Measurements from ENCODE around the gene ADAM23. TPM values are rescaled to one million over a fixed set of nuclear protein-coding genes. Genes with fewer than 3 reads are reported as not detected.

ADAM23 gene
- total RNA-seq, 2 donors from 2014 or later, result 0.52 to 0.93 TPM

- no peak for DNase-seq
- intact Hi-C loops (cut with DNase I), result no loop called here
- Histone ChIP-seq H3K36me3 (no peaks in the 10 kb centered on the region), H3K27me3 (no peaks in the 10 kb centered on the region), H3K4me1 (no peaks in the 10 kb centered on the region), H3K27ac (no peak overlapping the region), H3K9ac (ENCODE audit: low read depth in 2 of 2, low read length in 2 of 2) (no peak overlapping the region), H3K9me3 (no peaks in the 10 kb centered on the region), H3K4me3 (no peak overlapping the region)
- no peak for TF ChIP-seq CTCF (IDR thresholded peaks at IDR 0.05)
Measured at GRCh38 chr2:206502729-206503128, 59.4 kb downstream of the ADAM23 start.

- DNase-seq, result no peak
- H3K9ac ChIP-seq (ENCODE audit: low read depth in 2 of 2, low read length in 2 of 2), result no peak overlapping the region
- H3K4me1 ChIP-seq, result no peaks in the 10 kb centered on the region
- no peaks in the 10 kb centered on the region for H3K36me3 ChIP-seq
- no peak overlapping the region for H3K4me3 ChIP-seq
- no peaks in the 10 kb centered on the region for H3K9me3 ChIP-seq
- no peak overlapping the region for H3K27ac ChIP-seq
- intact Hi-C loops (cut with DNase I), result no loop called here
- H3K27me3 ChIP-seq, result no peaks in the 10 kb centered on the region
- no peak for TF ChIP-seq CTCF (IDR thresholded peaks at IDR 0.05)
Measured at GRCh38 chr2:206511283-206511682, 68.0 kb downstream of the ADAM23 start.

- H3K9me3 ChIP-seq, result no peaks in the 10 kb centered on the region
- H3K27ac ChIP-seq, result no peak overlapping the region
- no peak overlapping the region for H3K9ac ChIP-seq (ENCODE audit: low read depth in 2 of 2, low read length in 2 of 2)
- no peak overlapping the region for H3K4me3 ChIP-seq
- intact Hi-C loops (cut with DNase I), result no loop called here
- no peak for TF ChIP-seq CTCF (IDR thresholded peaks at IDR 0.05)
- DNase-seq, result no peak
- no peaks in the 10 kb centered on the region for H3K36me3 ChIP-seq
- H3K27me3 ChIP-seq, result no peaks in the 10 kb centered on the region
- H3K4me1 ChIP-seq, result no peaks in the 10 kb centered on the region
Measured at GRCh38 chr2:206512999-206513398, 69.7 kb downstream of the ADAM23 start.

DNA sequence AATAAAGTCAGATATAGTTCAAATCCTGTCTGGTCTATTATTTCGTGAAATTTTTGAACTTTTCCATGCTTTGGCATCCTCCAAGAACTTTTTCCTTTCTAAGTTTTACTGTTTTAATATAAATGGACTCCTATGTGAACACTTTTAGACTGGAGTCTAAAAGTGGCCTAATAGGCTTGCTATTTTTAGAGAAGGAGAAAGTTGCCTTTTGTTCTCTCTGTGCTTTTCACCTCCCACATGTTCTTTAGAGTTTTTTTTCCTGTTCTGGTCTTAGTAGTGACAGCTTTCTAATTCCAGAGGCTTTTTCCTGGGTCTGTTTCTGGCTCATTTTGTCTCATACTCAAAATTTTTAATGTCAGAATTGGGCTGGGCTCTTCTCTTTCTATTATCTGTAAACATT, 72.2 kb downstream of the ADAM23 start:
- Histone ChIP-seq H3K4me1 (no peaks in the 10 kb centered on the region), H3K9me3 (no peaks in the 10 kb centered on the region), H3K27ac (no peak overlapping the region), H3K4me3 (no peak overlapping the region), H3K9ac (ENCODE audit: low read depth in 2 of 2, low read length in 2 of 2) (no peak overlapping the region), H3K36me3 (no peaks in the 10 kb centered on the region), H3K27me3 (no peaks in the 10 kb centered on the region)
- intact Hi-C loops (cut with DNase I), result no loop called here
- no peak for DNase-seq
- TF ChIP-seq CTCF (IDR thresholded peaks at IDR 0.05), result no peak

- no peaks in the 10 kb centered on the region for H3K9me3 ChIP-seq
- H3K27me3 ChIP-seq, result no peaks in the 10 kb centered on the region
- H3K9ac ChIP-seq (ENCODE audit: low read depth in 2 of 2, low read length in 2 of 2), result no peak overlapping the region
- intact Hi-C loops (cut with DNase I), result no loop called here
- H3K27ac ChIP-seq, result no peak overlapping the region
- H3K36me3 ChIP-seq, result no peaks in the 10 kb centered on the region
- no peak overlapping the region for H3K4me3 ChIP-seq
- no peak for TF ChIP-seq CTCF (IDR thresholded peaks at IDR 0.05)
- DNase-seq, result no peak
- no peaks in the 10 kb centered on the region for H3K4me1 ChIP-seq
Measured at GRCh38 chr2:206518997-206519396, 75.7 kb downstream of the ADAM23 start.

- no peak for TF ChIP-seq CTCF (IDR thresholded peaks at IDR 0.05)
- no peak for DNase-seq
- no peak overlapping the region for H3K27ac ChIP-seq
- intact Hi-C loops (cut with DNase I), result no loop called here
- H3K4me3 ChIP-seq, result no peak overlapping the region
- no peaks in the 10 kb centered on the region for H3K36me3 ChIP-seq
- no peaks in the 10 kb centered on the region for H3K27me3 ChIP-seq
- no peak overlapping the region for H3K9ac ChIP-seq (ENCODE audit: low read depth in 2 of 2, low read length in 2 of 2)
- no peaks in the 10 kb centered on the region for H3K9me3 ChIP-seq
- no peaks in the 10 kb centered on the region for H3K4me1 ChIP-seq
Measured at GRCh38 chr2:206520450-206520849, 77.1 kb downstream of the ADAM23 start.

Measured in colonic mucosa (tissue), 4 donors.